Heart left ventricle (tissue), 16 donors: ENCODE data around the gene SPDYE4. TPM values are rescaled to one million over a fixed set of nuclear protein-coding genes. Genes with fewer than 3 reads are reported as not detected.

ENCODE experiments used
- ATAC-seq, 4 donors: fragments of 200-7000 bp; cut with Tn5 transposase; one replicate each; pipeline ENCODE4 v1.9.1; 2020 to 2022; ENCODE audit warnings: moderate library complexity in 4 of 4, mild to moderate bottlenecking in 3 of 4, moderate number of reproducible peaks in 1 of 4
- DNase-seq, 5 donors: peaks; one replicate each; pipeline ENCODE4 v3.0.0-alpha.2; 2020
- H3K27ac ChIP-seq, 12 donors: fragments of 200-600 bp; sonication (generic) in 4 of 12; one replicate each; pipeline versions ENCODE4 v1.5.0 to v1.8.0; 2016 to 2022; ENCODE audit warnings: mild to moderate bottlenecking in 2 of 12
- H3K27me3 ChIP-seq, 9 donors: fragments of 200-600 bp; sonication (generic) in 2 of 9; one replicate each; pipeline versions ENCODE4 v1.5.1 to v1.8.0; 2016 to 2022; ENCODE audit warnings: mild to moderate bottlenecking in 3 of 9
- H3K36me3 ChIP-seq, 9 donors: fragments of 200-600 bp; sonication (generic) in 2 of 9; one replicate each; pipeline versions ENCODE4 v1.5.0 to v1.8.0; 2018 to 2022; ENCODE audit warnings: mild to moderate bottlenecking in 2 of 9
- H3K4me1 ChIP-seq, 12 donors: fragments of 200-600 bp; sonication (generic) in 4 of 12; one replicate each; pipeline versions ENCODE4 v1.5.0 to v1.8.0; 2016 to 2022; ENCODE audit warnings: mild to moderate bottlenecking in 3 of 12
- H3K4me3 ChIP-seq, 12 donors: fragments of 200-600 bp; sonication (generic) in 4 of 12; one replicate each; pipeline versions ENCODE4 v1.5.0 to v1.8.0; 2017 to 2022; ENCODE audit warnings: mild to moderate bottlenecking in 9 of 12, moderate library complexity in 4 of 12
- H3K9me3 ChIP-seq, 12 donors: fragments of 200-600 bp; sonication (generic) in 4 of 12; one replicate each; pipeline versions ENCODE4 v1.5.0 to v1.8.0; 2016 to 2022; ENCODE audit warnings: mild to moderate bottlenecking in 1 of 12
- POLR2A ChIP-seq, 2 donors: fragments of 450-650 bp; IDR thresholded peaks; one replicate each; pipeline ENCODE4 v1.6.1; 2017; ENCODE audit warnings: antibody characterized with exemption in 2 of 2, mild to moderate bottlenecking in 2 of 2, moderate library complexity in 2 of 2
- WGBS, 4 donors: extraction: QIAGEN DNeasy Blood & Tissue Kit in 2 of 4; methylation state at CpG; one replicate each; pipeline versions ENCODE4 v1.1.5 to v1.1.7; 2013 to 2018; 5-methylcytosine and 5-hydroxymethylcytosine counted together
- intact Hi-C, 10 donors: fragments of 100-400 bp; cut with DNase I; formaldehyde crosslinking; loops; one replicate each; pipeline versions ENCODE4 v1.11.1 to v1.14.2; 2022
- polyA plus RNA-seq, 2 donors: library from polyadenylated mRNA; stranded (reverse); fragments of 200-250 nt; gene quantifications; one replicate each; pipeline ENCODE4 v1.2.3, GENCODE V29; 2013
- total RNA-seq, 9 donors: library from RNA; depleted of rRNA in 2 of 9; stranded (reverse); fragments of >200 nt in 2 of 9; fragmentation: NEBNext Ultra II Directional in 3 of 9; extraction: Animal tissue kit (Norgen Biotek cat#: 25700) in 3 of 9; gene quantifications; one replicate each; pipeline versions ENCODE4 v1.1.0 to v1.2.4, GENCODE V29; 2016 to 2023
- TF ChIP-seq, protein P1 (sequence below), 12 donors: fragments of 200-600 bp; sonication (generic) in 4 of 12; IDR thresholded peaks; one replicate each; pipeline versions ENCODE4 v1.5.0 to v1.8.0; 2018 to 2022; ENCODE audit warnings: antibody characterized with exemption in 12 of 12, mild to moderate bottlenecking in 5 of 12
- donor health status: ischemic (EF 13 %, LVEDD 7.1; RV severe dilation, severe dysfunction).
- donor health status: healthy with polysubstance abuse.
- donor health status: DM: no; HTN: yes; CAD: no.
- donor health status: DM: no; HTN: no; CAD: no.
- donor health status: ischemic (EF 25% LVEDD 6.9; RV normal size, moderate dysfunction).
- donor health status: ischemic (EF 25% LVEDD 5.7; RV mildly dilated, moderate dysfunction).
- donor health status: healthy.
- donor health status: DM: yes; HTN: yes; CAD: no.
- donor health status: ischemic (EF 35%, LVEDD 5.7; RV mildly dilated, moderate dysfunction).
- donor health status: nonischemic (EF 11% LVEDD 7.7; RV severe dilation, severe dysfunction).
- donor health status: DM: yes; HTN: yes; CAD: no.
- donor health status: PGD.
- donor health status: ischemic (EF 29% LVEDD 5.4; RV normal size, mild dysfunction).
- donor health status: nonischemic (EF 23%, LVEDD 6.1; RV moderate dilation, normal function).

The SPDYE4 gene
- total and polyA plus RNA-seq, 11 donors = not detected

DNA sequence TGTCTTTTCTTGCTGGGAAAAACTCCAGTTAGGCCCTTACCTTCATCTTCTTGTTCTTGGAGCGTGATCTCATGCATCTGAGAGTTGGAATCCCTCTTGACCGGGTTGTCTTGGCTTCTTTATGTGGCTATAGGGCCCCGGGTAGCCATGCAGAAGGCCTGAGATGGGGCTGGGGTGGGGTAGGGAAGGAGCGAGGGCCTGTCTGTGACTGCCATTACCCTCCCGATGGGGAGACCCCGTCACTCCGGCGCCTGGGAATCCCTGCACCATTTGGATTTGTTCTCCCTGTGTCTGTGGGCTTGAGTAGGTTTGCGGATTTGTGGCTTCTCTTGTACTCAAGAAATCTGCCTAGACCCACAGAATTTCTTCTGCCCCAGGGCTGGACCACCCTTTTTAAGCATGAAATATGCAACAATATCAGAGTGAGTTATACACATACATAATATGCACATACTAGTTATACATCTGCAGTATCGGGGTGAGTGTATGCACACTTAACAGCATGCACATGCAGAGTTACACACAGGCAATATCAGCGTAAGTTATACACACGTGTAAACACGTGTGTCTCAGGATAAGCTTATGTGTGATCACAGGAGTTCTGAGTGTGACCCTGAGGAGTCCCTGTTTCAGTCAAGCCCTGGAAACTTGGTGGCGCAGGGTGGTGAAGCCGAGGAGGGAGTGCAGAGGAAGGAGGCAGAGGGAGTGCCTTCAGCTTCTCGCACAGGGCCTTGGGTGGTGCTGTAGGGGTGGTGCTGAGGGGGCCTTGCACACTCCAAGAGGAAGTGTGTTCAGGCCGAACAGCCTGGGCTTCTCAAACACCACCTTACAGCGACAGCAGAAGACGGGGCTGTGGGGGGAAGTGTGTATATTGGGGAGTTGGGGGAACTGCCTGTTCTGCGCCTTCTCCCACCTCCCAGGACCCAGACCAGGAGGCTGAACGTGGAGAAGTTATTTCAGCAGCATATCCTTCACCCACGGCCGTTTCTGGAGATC lies 32.2 kb downstream of the SPDYE4 start:
- no peaks in the 10 kb centered on the region for H3K27me3 ChIP-seq
- 87 to 92% (median 89%) methylated on average over 21 to 23 of the region's 23 CpGs for WGBS, 4 donors
- TF ChIP-seq POLR2A (IDR thresholded peaks at IDR 0.05) = no peak
- TF ChIP-seq, protein P1, sequence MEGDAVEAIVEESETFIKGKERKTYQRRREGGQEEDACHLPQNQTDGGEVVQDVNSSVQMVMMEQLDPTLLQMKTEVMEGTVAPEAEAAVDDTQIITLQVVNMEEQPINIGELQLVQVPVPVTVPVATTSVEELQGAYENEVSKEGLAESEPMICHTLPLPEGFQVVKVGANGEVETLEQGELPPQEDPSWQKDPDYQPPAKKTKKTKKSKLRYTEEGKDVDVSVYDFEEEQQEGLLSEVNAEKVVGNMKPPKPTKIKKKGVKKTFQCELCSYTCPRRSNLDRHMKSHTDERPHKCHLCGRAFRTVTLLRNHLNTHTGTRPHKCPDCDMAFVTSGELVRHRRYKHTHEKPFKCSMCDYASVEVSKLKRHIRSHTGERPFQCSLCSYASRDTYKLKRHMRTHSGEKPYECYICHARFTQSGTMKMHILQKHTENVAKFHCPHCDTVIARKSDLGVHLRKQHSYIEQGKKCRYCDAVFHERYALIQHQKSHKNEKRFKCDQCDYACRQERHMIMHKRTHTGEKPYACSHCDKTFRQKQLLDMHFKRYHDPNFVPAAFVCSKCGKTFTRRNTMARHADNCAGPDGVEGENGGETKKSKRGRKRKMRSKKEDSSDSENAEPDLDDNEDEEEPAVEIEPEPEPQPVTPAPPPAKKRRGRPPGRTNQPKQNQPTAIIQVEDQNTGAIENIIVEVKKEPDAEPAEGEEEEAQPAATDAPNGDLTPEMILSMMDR (IDR thresholded peaks at IDR 0.05) = no peak
- H3K9me3 ChIP-seq = no peaks in the 10 kb centered on the region
- H3K4me1 ChIP-seq = peaks cover 0 to 22% (median 0%) of the 10 kb centered on the region in 12 donors
- H3K27ac ChIP-seq = no peak overlapping the region
- intact Hi-C loops = no loop called here
- H3K36me3 ChIP-seq = no peaks in the 10 kb centered on the region
- ATAC-seq (peak in 1 of 4 donors; percentile 24), DNase-seq (no peak)
- no peak overlapping the region for H3K4me3 ChIP-seq

DNA sequence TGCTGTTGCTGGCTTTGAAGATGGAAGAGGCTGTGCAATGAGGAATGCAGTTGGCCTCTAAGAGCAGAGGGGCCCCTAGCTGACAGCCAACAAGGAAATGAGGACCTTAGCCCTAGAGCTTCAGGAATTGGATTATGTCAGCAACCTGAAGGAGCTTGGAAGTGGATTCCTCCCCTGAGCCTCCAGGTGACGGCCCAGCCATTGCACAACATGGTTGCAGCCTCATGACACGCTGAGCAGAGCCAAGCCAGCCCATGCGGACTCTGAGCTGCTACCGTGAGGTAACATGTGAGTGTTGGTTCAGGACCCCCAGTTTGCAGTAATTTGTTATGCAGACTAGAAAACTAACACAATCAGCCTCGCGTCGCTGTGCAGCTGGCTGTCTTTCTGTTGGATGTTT lies 33.9 kb downstream of the SPDYE4 start:
- 94 to 98% (median 95%) methylated on average over 7 of the region's 7 CpGs for WGBS, 4 donors
- H3K9me3 ChIP-seq = no peaks in the 10 kb centered on the region
- DNase-seq = no peak

DNA sequence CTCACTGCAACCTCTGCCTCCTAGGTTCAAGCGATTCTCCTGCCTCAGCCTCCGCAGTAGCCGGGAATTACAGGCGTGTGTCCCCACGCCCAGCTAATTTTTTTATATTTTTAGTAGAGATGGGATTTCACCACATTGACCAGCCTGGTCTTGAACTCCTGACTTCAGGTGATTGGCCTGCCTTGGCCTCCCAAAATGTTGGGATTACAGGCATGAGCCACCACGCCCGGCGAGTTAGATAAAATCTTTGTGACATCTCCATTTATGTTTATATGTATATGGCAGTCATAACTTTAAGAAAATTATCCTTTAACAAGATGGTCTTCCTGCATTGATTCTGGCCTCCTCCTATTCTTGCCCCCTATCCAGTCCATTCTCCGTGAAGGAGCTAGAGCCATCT lies 37.8 kb downstream of the SPDYE4 start:
- DNase-seq = no peak
- WGBS, 4 donors = 87 to 98% (median 91%) methylated on average over 9 of the region's 9 CpGs

More for the DNA sequence above, 33.9 kb downstream of the SPDYE4 start:
- Histone ChIP-seq H3K27ac (no peak overlapping the region), H3K4me1 (peaks cover 0 to 26% (median 0%) of the 10 kb centered on the region in 12 donors), H3K36me3 (no peaks in the 10 kb centered on the region), H3K4me3 (no peak overlapping the region), H3K27me3 (no peaks in the 10 kb centered on the region)
- TF ChIP-seq, protein P1 (IDR thresholded peaks at IDR 0.05) = no peak
- ATAC-seq = no peak
- intact Hi-C loops = no loop called here

More for the DNA sequence above, 37.8 kb downstream of the SPDYE4 start:
- intact Hi-C loops = no loop called here
- H3K27ac ChIP-seq = no peak overlapping the region
- ATAC-seq = no peak
- H3K9me3 ChIP-seq = no peaks in the 10 kb centered on the region
- no peak for TF ChIP-seq POLR2A (IDR thresholded peaks at IDR 0.05)
- TF ChIP-seq, protein P1 (IDR thresholded peaks at IDR 0.05) = no peak
- peaks cover 0 to 11% (median 0%) of the 10 kb centered on the region in 12 donors for H3K4me1 ChIP-seq
- no peaks in the 10 kb centered on the region for H3K36me3 ChIP-seq
- no peak overlapping the region for H3K4me3 ChIP-seq
- H3K27me3 ChIP-seq = no peaks in the 10 kb centered on the region
